GM23338 (cell line): Measurements from ENCODE around the gene PCK2. TPM values are rescaled to one million over a fixed set of nuclear protein-coding genes. Genes with fewer than 3 reads are reported as not detected.

Source experiments
- ATAC-seq: fragments of 200-7000 bp; cut with Tn5 transposase; 3 replicates; pipeline ENCODE4 v1.9.1; 2020
- DNase-seq: peaks from one replicate; pipeline ENCODE4 v3.0.0-alpha.2; 2015; ENCODE audit warnings: low spot score
- H2AFZ ChIP-seq: fragments of 200-600 bp; sonication (generic); 2 replicates; pipeline ENCODE4 v1.8.0; 2016; ENCODE audit warnings: antibody characterized with exemption, mild to moderate bottlenecking, moderate library complexity
- H3F3A ChIP-seq: fragments of 200-600 bp; sonication (generic); replicated peaks from 2 replicates; pipeline ENCODE4 v1.8.0; 2017; ENCODE audit warnings: antibody characterized with exemption, mixed run types, low read depth
- H3K27ac ChIP-seq: fragments of 200-600 bp; sonication (generic); 2 replicates; pipeline ENCODE4 v1.6.1; 2016; ENCODE audit warnings: low read depth
- H3K27me3 ChIP-seq: fragments of 200-600 bp; sonication (generic); 2 replicates; pipeline ENCODE4 v1.8.0; 2016; ENCODE audit warnings: mild to moderate bottlenecking, mixed run types, moderate library complexity; ENCODE audit not compliant: insufficient read depth
- H3K36me3 ChIP-seq: fragments of 200-600 bp; sonication (generic); 2 replicates; pipeline ENCODE4 v1.8.0; 2016; ENCODE audit warnings: mild to moderate bottlenecking; ENCODE audit not compliant: insufficient read depth
- H3K4me1 ChIP-seq: fragments of 200-600 bp; sonication (generic); 2 replicates; pipeline ENCODE4 v1.8.0; 2016; ENCODE audit warnings: mild to moderate bottlenecking, moderate library complexity; ENCODE audit not compliant: insufficient read depth
- H3K4me2 ChIP-seq: fragments of 200-600 bp; sonication (generic); 2 replicates; pipeline ENCODE4 v1.7.1; 2017; ENCODE audit warnings: mixed run types
- H3K4me3 ChIP-seq: fragments of 200-600 bp; sonication (generic); 2 replicates; pipeline ENCODE4 v1.6.1; 2016; ENCODE audit warnings: mixed run types
- H3K79me2 ChIP-seq: fragments of 200-600 bp; sonication (generic); replicated peaks from 2 replicates; pipeline ENCODE4 v1.8.0; 2017; ENCODE audit warnings: mild to moderate bottlenecking; ENCODE audit not compliant: insufficient read depth
- H3K9me2 ChIP-seq: fragments of 200-600 bp; sonication (generic); 2 replicates; pipeline ENCODE4 v1.8.0; 2017; ENCODE audit not compliant: insufficient read depth
- H4K20me1 ChIP-seq: fragments of 200-600 bp; sonication (generic); replicated peaks from 2 replicates; pipeline ENCODE4 v1.8.0; 2017; ENCODE audit warnings: mild to moderate bottlenecking; ENCODE audit not compliant: insufficient read depth
- H3K27ac Mint-ChIP-seq: 2 replicates; pipeline ENCODE4 v1.8.0; 2020; ENCODE audit warnings: inconsistent platforms, mild to moderate bottlenecking, moderate library complexity, mixed read lengths
- H3K27me3 Mint-ChIP-seq: 3 replicates; pipeline ENCODE4 v1.8.0; 2022; ENCODE audit warnings: low read depth, mild to moderate bottlenecking, moderate library complexity, mixed read lengths, inconsistent platforms; ENCODE audit not compliant: insufficient read depth, poor library complexity
- H3K36me3 Mint-ChIP-seq: 3 replicates; pipeline ENCODE4 v1.8.0; 2021; ENCODE audit warnings: low read depth, mild to moderate bottlenecking, inconsistent platforms, moderate library complexity, mixed read lengths
- H3K4me1 Mint-ChIP-seq: 3 replicates; pipeline ENCODE4 v1.8.0; 2020; ENCODE audit warnings: mild to moderate bottlenecking, inconsistent platforms, mixed read lengths
- H3K4me3 Mint-ChIP-seq: 3 replicates; pipeline ENCODE4 v1.8.0; 2021; ENCODE audit warnings: moderate library complexity, mild to moderate bottlenecking, inconsistent platforms, mixed read lengths
- H3K9me3 Mint-ChIP-seq: 3 replicates; pipeline ENCODE4 v1.8.0; 2020; ENCODE audit warnings: moderate library complexity, mild to moderate bottlenecking, inconsistent platforms, mixed read lengths
- CREB1 ChIP-seq: fragments of 250-450 bp; sonication (Bioruptor Pico); IDR thresholded peaks from 2 replicates; pipeline ENCODE4 v1.5.0; 2020; ENCODE audit warnings: low read depth, mild to moderate bottlenecking, moderate library complexity
- CTCF ChIP-seq, 2 experiments: fragments of 200-600 bp in 1 of 2; sonication (generic) in 1 of 2; conservative IDR thresholded peaks; 2 replicates each; pipeline versions ENCODE4 v1.5.1 to v1.6.1; 2016 to 2017; ENCODE audit warnings: antibody characterized with exemption in 2 of 2, low read depth in 2 of 2, mild to moderate bottlenecking in 2 of 2, moderate library complexity in 1 of 2
- ETS1 ChIP-seq: IDR thresholded peaks from 2 replicates; pipeline ENCODE4 v1.6.1; 2016; ENCODE audit warnings: antibody characterized with exemption
- EZH2 ChIP-seq: fragments of 200-600 bp; sonication (generic); IDR thresholded peaks from one replicate; pipeline ENCODE4 v1.8.0; 2017; ENCODE audit warnings: antibody characterized with exemption, mild to moderate bottlenecking, low read depth; ENCODE audit not compliant: unreplicated experiment
- EZH2phosphoT487 ChIP-seq: fragments of 200-600 bp; sonication (generic); IDR thresholded peaks from one replicate; pipeline ENCODE4 v1.8.1; 2018; ENCODE audit warnings: antibody characterized with exemption; ENCODE audit not compliant: unreplicated experiment
- JUNB ChIP-seq: IDR thresholded peaks from one replicate; pipeline ENCODE4 v1.6.1; 2016; ENCODE audit warnings: antibody characterized with exemption; ENCODE audit not compliant: unreplicated experiment
- NANOG ChIP-seq: IDR thresholded peaks from 2 replicates; pipeline ENCODE4 v1.6.1; 2016; ENCODE audit warnings: antibody characterized with exemption, borderline replicate concordance
- POLR2AphosphoS5 ChIP-seq: IDR thresholded peaks from 2 replicates; pipeline ENCODE4 v1.6.1; 2016; ENCODE audit warnings: antibody characterized with exemption, low read depth
- REST ChIP-seq: IDR thresholded peaks from one replicate; pipeline ENCODE4 v1.6.1; 2018; ENCODE audit warnings: antibody characterized with exemption; ENCODE audit not compliant: unreplicated experiment
- STAT1 ChIP-seq: IDR thresholded peaks from one replicate; pipeline ENCODE4 v1.6.1; 2016; ENCODE audit warnings: antibody characterized with exemption; ENCODE audit not compliant: unreplicated experiment
- ZNF114 ChIP-seq: fragments of 250-450 bp; sonication (Bioruptor Pico); IDR thresholded peaks from 2 replicates; pipeline ENCODE4 v1.5.0; 2020; ENCODE audit warnings: mild to moderate bottlenecking, moderate library complexity
- ZNF331 ChIP-seq: fragments of 250-450 bp; sonication (Bioruptor Pico); IDR thresholded peaks from 2 replicates; pipeline ENCODE4 v1.5.0; 2020; ENCODE audit warnings: low read depth, mild to moderate bottlenecking, moderate library complexity
- ZNF462 ChIP-seq: fragments of 250-450 bp; sonication (Bioruptor Pico); IDR thresholded peaks from 2 replicates; pipeline ENCODE4 v1.5.0; 2020; ENCODE audit warnings: mild to moderate bottlenecking, moderate library complexity
- polyA plus RNA-seq: library from polyadenylated mRNA; unstranded; fragments of >200 nt; fragmentation: Nextera tagmentation; extraction: Ambion mirVana; gene quantifications from 2 replicates; pipeline ENCODE4 v1.2.1, GENCODE V29; 2016
- total RNA-seq: library from RNA; depleted of rRNA; stranded (reverse); fragments of >200 nt; shearing (Covaris generic); gene quantifications from 2 replicates; pipeline ENCODE4 v1.2.3, GENCODE V29; 2014

Gene PCK2
- total and polyA plus RNA-seq, 2 experiments from 2014 or later = 53.5 to 103 TPM

- no peaks in the 10 kb centered on the region for H3F3A ChIP-seq
- TF ChIP-seq STAT1 = no peak
- no peak for TF ChIP-seq ETS1
- TF ChIP-seq CREB1 = no peak
- TF ChIP-seq ZNF114 = no peak
- TF ChIP-seq JUNB = no peak
- TF ChIP-seq CTCF (conservative IDR thresholded peaks at IDR 0.05; ENCODE audit: low read depth in 2 of 2) = no peak
- no peak for TF ChIP-seq NANOG
- no peak for TF ChIP-seq EZH2phosphoT487
- no peak for TF ChIP-seq ZNF462
- no peak for TF ChIP-seq POLR2AphosphoS5
- no peak for TF ChIP-seq REST
- no peak for TF ChIP-seq EZH2
- TF ChIP-seq ZNF331 (CRISPR knock-in tag) = no peak
- H3K4me1 ChIP-seq = no peaks in the 10 kb centered on the region
- no peaks in the 10 kb centered on the region; the same call in 2 of the 3 replicates for H3K9me3 Mint-ChIP-seq
- no peaks in the 10 kb centered on the region for H3K79me2 ChIP-seq
- peaks cover 2% of the 10 kb centered on the region for H3K27me3 Mint-ChIP-seq
- H3K27ac ChIP-seq = no peak overlapping the region
- no peak overlapping the region for H2AFZ ChIP-seq
- no peaks in the 10 kb centered on the region for H4K20me1 ChIP-seq
- no peak overlapping the region for H3K27ac Mint-ChIP-seq
- H3K4me1 Mint-ChIP-seq = peaks cover 3% of the 10 kb centered on the region; the same call in 1 of the 3 replicates
- no peaks in the 10 kb centered on the region for H3K27me3 ChIP-seq
- H3K4me3 Mint-ChIP-seq = no peak overlapping the region
- H3K36me3 ChIP-seq = no peaks in the 10 kb centered on the region
- ATAC-seq (no peak), DNase-seq (no peak)
- no peak overlapping the region for H3K4me2 ChIP-seq
- no peaks in the 10 kb centered on the region for H3K36me3 Mint-ChIP-seq
- H3K4me3 ChIP-seq = no peak overlapping the region
- no peaks in the 10 kb centered on the region for H3K9me2 ChIP-seq
Measured at GRCh38 chr14:24064856-24065255, 29.3 kb upstream of the PCK2 start.
